GM12891 (cell line): ENCODE results near the gene KCTD10.

ENCODE experiments used
- POLR2A ChIP-seq: IDR thresholded peaks from 2 replicates; pipeline ENCODE4 v1.6.1; 2011; ENCODE audit warnings: low read depth, low read length, control low read depth
- SPI1 ChIP-seq: IDR thresholded peaks from 2 replicates; pipeline ENCODE4 v1.6.1; 2011; ENCODE audit warnings: low read depth, low read length, control low read depth

- TF ChIP-seq POLR2A (no peak), SPI1 (no peak)
Measured at GRCh38 chr12:109447482-109447881, 29.6 kb downstream of the KCTD10 start.
